KMS-11 (cell line): ENCODE results near the gene GTF3A.

Experiments
- H2AFZ ChIP-seq: fragments of 200-600 bp; sonication (generic); 2 replicates; pipeline ENCODE4 v1.6.1; 2016; ENCODE audit warnings: antibody characterized with exemption, mixed run types, low read depth
- H3K27ac ChIP-seq: fragments of 200-600 bp; sonication (generic); 2 replicates; pipeline ENCODE4 v1.6.1; 2016; ENCODE audit warnings: mild to moderate bottlenecking, mixed run types
- H3K27me3 ChIP-seq: fragments of 200-600 bp; sonication (generic); 2 replicates; pipeline ENCODE4 v1.6.1; 2017; ENCODE audit warnings: mild to moderate bottlenecking, low read depth, mixed run types, moderate library complexity; ENCODE audit not compliant: insufficient read depth
- H3K36me3 ChIP-seq: fragments of 200-600 bp; sonication (generic); 2 replicates; pipeline ENCODE4 v1.6.1; 2017; ENCODE audit warnings: mild to moderate bottlenecking, mixed run types; ENCODE audit not compliant: insufficient read depth
- H3K4me1 ChIP-seq: fragments of 200-600 bp; sonication (generic); 2 replicates; pipeline ENCODE4 v1.6.1; 2016; ENCODE audit warnings: mild to moderate bottlenecking, low read depth, mixed run types; ENCODE audit not compliant: poor library complexity, severe bottlenecking
- H3K4me2 ChIP-seq: fragments of 200-600 bp; sonication (generic); 2 replicates; pipeline ENCODE4 v1.7.0; 2016; ENCODE audit warnings: mild to moderate bottlenecking, mixed run types
- H3K4me3 ChIP-seq: fragments of 200-600 bp; sonication (generic); IDR thresholded peaks from 2 replicates; pipeline ENCODE4 v1.6.1; 2017; ENCODE audit warnings: low read depth, low read length, mixed read lengths; ENCODE audit not compliant: insufficient read depth
- H3K79me2 ChIP-seq: fragments of 200-600 bp; sonication (generic); 2 replicates; pipeline ENCODE4 v1.6.1; 2016; ENCODE audit warnings: low read depth, mixed run types; ENCODE audit not compliant: insufficient read depth
- H3K9ac ChIP-seq: fragments of 200-600 bp; sonication (generic); 2 replicates; pipeline ENCODE4 v1.6.1; 2016; ENCODE audit warnings: mild to moderate bottlenecking, mixed run types
- H4K20me1 ChIP-seq: fragments of 200-600 bp; sonication (generic); 2 replicates; pipeline ENCODE4 v1.6.1; 2016; ENCODE audit warnings: mild to moderate bottlenecking, mixed run types; ENCODE audit not compliant: insufficient read depth
- TF ChIP-seq, protein P1 (sequence below): fragments of 200-600 bp; sonication (generic); conservative IDR thresholded peaks from 2 replicates; pipeline ENCODE4 v1.6.1; 2017; ENCODE audit warnings: low read depth, mild to moderate bottlenecking, antibody characterized with exemption, low read length, moderate library complexity, mixed read lengths

Gene GTF3A

DNA sequence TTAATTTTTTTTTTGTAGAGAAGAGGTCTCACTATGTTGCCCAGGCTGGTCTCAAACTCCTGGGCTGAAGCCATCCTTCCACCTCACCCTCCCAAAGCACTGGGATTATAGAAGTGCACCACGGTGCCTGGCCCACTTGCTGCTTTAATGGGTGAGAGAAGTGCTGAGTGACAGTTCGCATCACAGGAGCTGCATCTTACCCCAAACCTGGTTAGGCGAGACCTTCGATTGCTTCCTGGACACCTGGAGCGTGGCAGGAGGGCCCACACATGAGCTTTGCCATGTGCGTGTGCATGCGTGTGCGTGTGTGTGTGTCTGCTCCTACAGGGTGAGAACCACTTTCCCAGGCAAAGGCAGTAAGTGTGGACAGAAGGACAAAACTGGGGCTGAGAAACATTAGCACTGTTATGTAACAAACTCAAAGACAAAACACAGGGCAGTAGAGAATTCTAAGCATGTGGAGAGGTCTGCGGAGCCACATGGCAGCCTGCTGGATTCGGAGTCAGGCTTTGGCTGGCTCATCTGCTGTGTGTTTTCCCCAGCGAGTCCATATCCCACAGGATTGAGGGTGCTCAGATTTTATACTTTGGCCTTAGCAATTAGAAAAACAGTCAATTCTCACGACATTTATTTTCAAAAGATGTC is 37.6 kb downstream of the GTF3A start:
- Histone ChIP-seq H3K27me3 (no peaks in the 10 kb centered on the region), H2AFZ (no peak overlapping the region), H3K36me3 (no peaks in the 10 kb centered on the region), H3K4me1 (no peaks in the 10 kb centered on the region), H3K4me3 (no peak overlapping the region), H3K4me2 (no peak overlapping the region), H3K27ac (no peak overlapping the region), H3K9ac (no peak overlapping the region), H4K20me1 (no peaks in the 10 kb centered on the region), H3K79me2 (no peaks in the 10 kb centered on the region)
- TF ChIP-seq, protein P1, sequence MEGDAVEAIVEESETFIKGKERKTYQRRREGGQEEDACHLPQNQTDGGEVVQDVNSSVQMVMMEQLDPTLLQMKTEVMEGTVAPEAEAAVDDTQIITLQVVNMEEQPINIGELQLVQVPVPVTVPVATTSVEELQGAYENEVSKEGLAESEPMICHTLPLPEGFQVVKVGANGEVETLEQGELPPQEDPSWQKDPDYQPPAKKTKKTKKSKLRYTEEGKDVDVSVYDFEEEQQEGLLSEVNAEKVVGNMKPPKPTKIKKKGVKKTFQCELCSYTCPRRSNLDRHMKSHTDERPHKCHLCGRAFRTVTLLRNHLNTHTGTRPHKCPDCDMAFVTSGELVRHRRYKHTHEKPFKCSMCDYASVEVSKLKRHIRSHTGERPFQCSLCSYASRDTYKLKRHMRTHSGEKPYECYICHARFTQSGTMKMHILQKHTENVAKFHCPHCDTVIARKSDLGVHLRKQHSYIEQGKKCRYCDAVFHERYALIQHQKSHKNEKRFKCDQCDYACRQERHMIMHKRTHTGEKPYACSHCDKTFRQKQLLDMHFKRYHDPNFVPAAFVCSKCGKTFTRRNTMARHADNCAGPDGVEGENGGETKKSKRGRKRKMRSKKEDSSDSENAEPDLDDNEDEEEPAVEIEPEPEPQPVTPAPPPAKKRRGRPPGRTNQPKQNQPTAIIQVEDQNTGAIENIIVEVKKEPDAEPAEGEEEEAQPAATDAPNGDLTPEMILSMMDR = no peak

- H3K4me2 ChIP-seq = no peak overlapping the region
- H3K27ac ChIP-seq = no peak overlapping the region
- no peak overlapping the region for H3K9ac ChIP-seq
- TF ChIP-seq, protein P1 = no peak
- H4K20me1 ChIP-seq = no peaks in the 10 kb centered on the region
- H3K4me3 ChIP-seq = no peak overlapping the region
- H3K79me2 ChIP-seq = no peaks in the 10 kb centered on the region
- no peaks in the 10 kb centered on the region for H3K27me3 ChIP-seq
- H2AFZ ChIP-seq = no peak overlapping the region
- H3K36me3 ChIP-seq = no peaks in the 10 kb centered on the region
- no peaks in the 10 kb centered on the region for H3K4me1 ChIP-seq
Observed at GRCh38 chr13:27463500-27463899, 39.1 kb downstream of the GTF3A start.

GRCh38 chr13:27465611-27466010 is 41.2 kb downstream of the GTF3A start:
- H3K36me3 ChIP-seq = no peaks in the 10 kb centered on the region
- TF ChIP-seq, protein P1 = no peak
- no peaks in the 10 kb centered on the region for H3K4me1 ChIP-seq

DNA sequence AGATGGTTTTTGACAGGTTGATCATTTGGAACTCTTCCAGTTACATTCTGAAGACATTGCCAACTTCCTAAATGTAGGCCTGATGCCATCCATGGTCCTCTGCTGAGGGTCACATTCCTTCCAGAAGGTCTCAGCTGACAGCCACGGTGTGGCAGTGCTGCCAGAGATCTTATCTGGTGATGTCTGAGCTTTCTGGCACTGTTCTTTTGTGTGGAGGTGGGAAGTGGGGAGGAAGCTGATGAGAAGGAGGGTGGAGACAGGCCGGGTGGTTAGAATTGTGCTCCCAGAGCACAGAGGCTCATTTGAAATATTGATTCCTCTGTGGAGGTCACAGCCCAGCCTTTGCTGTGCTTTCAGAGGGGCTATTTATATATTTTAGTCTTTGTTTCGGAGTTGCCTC is 42.1 kb downstream of the GTF3A start:
- no peak overlapping the region for H2AFZ ChIP-seq
- no peaks in the 10 kb centered on the region for H3K36me3 ChIP-seq
- no peak overlapping the region for H3K4me2 ChIP-seq
- H3K79me2 ChIP-seq = no peaks in the 10 kb centered on the region
- H3K27me3 ChIP-seq = no peaks in the 10 kb centered on the region
- TF ChIP-seq, protein P1 = no peak
- no peak overlapping the region for H3K9ac ChIP-seq
- H3K4me1 ChIP-seq = no peaks in the 10 kb centered on the region
- no peak overlapping the region for H3K4me3 ChIP-seq
- no peaks in the 10 kb centered on the region for H4K20me1 ChIP-seq
- no peak overlapping the region for H3K27ac ChIP-seq

More at GRCh38 chr13:27465611-27466010, 41.2 kb downstream of the GTF3A start:
- H3K9ac ChIP-seq = no peak overlapping the region
- no peaks in the 10 kb centered on the region for H3K79me2 ChIP-seq
- no peaks in the 10 kb centered on the region for H4K20me1 ChIP-seq
- no peak overlapping the region for H2AFZ ChIP-seq
- no peak overlapping the region for H3K27ac ChIP-seq
- H3K27me3 ChIP-seq = no peaks in the 10 kb centered on the region
- H3K4me3 ChIP-seq = no peak overlapping the region
- no peak overlapping the region for H3K4me2 ChIP-seq
